CD1c-positive myeloid dendritic cell (primary cell): ENCODE data around the gene AOAH.
"Not testable (repeated sequence)": the region's sequence is repeated elsewhere in the genome, so short reads cannot be mapped to it uniquely, and the experiment has no call there.

ENCODE experiments used
- DNase-seq: peaks from one replicate; pipeline ENCODE4 v3.0.0-alpha.2; 2016; ENCODE audit errors: extremely low spot score

The AOAH gene

DNA sequence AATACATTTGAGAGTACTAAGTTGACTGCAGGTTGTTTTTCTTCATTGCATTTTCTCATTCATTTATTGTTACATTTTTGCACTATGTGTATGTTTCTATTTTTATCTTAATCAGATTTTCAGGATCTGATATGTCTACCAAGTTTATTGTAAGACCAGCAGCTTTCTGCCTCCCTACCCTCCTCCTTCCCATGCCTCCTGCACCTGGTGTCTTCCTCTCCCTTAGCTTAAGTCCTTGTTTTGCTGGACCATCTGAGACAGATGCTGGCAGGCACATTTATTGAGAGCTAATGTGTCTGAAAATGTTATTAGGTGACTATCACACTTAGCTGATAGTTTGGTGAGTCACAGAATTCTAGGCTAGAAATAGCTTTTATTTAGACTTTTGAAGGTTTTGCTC is 255.1 kb downstream of the AOAH start:
- no peak for DNase-seq

DNA sequence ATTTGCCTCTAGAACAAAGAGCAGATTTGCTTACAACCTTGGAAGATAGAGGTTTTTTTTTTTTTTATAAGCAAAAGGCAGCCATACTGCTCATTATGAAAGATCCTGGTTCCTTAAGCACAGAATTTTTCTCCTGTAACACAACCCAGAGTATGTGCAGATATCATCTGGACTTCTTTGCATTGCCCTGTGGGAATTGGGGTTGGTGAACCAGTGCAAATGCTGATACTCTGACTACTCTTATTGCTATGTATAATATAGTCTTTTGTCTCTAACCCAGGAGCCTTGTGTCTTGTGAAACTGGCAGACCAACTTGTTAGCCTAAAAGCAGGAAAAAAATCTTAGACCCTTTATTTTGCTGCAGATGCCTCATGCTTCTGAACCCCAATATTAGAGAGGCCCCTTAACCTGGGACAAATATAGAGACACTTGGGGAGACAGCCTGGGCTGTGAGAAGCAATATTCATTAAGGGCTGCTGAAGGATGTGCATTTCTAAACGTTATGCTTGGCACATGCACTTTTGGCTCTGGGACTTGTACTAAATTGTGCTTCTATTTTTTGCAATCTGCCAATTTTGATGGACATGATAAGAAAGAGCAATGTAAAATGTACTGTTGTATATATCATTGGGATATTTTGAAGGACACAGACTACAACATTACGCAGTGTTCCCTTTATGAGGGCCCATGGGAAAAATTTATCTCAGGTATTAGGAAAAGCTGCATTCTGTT is 255.8 kb downstream of the AOAH start:
- DNase-seq = no peak

DNA sequence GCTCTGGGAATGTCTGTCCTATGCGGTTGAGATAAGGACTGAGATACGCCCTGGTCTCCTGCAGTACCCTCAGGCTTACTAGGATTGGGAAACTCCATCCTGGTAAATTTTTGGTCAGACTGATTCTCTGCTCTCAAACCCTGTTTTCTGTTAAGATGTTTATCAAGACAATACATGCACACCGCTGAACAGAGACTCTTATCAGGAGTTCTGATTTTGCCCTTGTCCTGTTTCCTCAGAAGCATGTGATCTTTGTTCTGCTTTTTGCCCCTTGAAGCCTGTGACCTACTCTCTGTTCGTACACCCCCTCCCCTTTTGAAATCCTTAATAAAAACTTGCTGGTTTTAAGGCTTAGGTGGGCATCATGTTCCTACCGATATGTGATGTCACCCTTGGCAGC is 258.3 kb downstream of the AOAH start:
- not testable (repeated sequence) for DNase-seq

DNA sequence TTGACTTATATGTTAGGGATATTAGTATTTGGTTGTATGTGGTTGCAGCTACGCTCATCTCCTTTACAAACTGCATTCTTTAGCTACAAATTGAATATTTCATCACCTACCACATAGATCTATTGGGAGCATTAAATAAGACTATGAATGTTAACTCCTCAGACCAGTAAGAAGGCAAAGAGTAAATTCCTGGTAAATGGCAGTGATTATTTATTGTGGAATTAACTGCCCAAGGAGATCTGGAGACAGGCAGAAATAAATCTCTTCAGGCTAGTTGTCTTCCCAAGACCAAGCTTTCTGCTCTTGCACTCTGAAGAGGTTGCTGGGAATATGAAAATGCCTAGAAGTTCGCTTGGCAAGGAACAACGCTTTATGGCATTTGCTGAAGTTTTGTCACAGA is 260.0 kb downstream of the AOAH start:
- DNase-seq = no peak
